ENCODE measurements around the gene GPN1. TPM values are rescaled to one million over a fixed set of nuclear protein-coding genes. Genes with fewer than 3 reads are reported as not detected.
A peak's percentile ranks its signal among the peaks of the same experiment; 100 is the strongest.

The GPN1 gene
- 10 to 100 TPM; 18.0 to 29.4 (median 23.5) TPM for total RNA-seq
- 10 to 100 TPM; 20.7 to 27.8 (median 24.8) TPM for polyA plus RNA-seq
- long read RNA-seq, donor 1, transcript GPN1-212 (14 exons, 1,832 nt) = major isoform, 22 of 22 reads
- long read RNA-seq, donor 1, partial matches to known transcripts = 0 of 22 reads
- long read RNA-seq, donor 1, other reads (novel, unspliced or antisense) = 0 of 22 reads
- long read RNA-seq, donor 2, transcript GPN1-212 (14 exons, 1,832 nt) = major isoform, 7 of 12 reads
- long read RNA-seq, donor 2, partial matches to known transcripts = 5 of 12 reads
- long read RNA-seq, donor 2, other reads (novel, unspliced or antisense) = 0 of 12 reads

- Histone ChIP-seq H3K9me3 (no peaks in the 10 kb centered on the region), H3K27ac (peak within 1 kb of the TSS; percentile 44 to 88 (median 74)), H3K4me3 (peak within 1 kb of the TSS; percentile 73 to 91 (median 81)), H3K27me3 (replicated peaks in 1 of 7) (no peaks in the 10 kb centered on the region), H3K36me3 (peaks cover 0 to 50% (median 38%) of the 10 kb centered on the region in 6 donors), H3K4me1 (peaks cover 13 to 58% (median 36%) of the 10 kb centered on the region in 6 donors)
- intact Hi-C loops (cut with DNase I; ENCODE audit: low total_unique reads) = no loop called here
- peak; percentile 97 for DNase-seq
- WGBS, 5 donors = 1% methylated on average over 40 to 44 of the region's 44 CpGs
- peak in 1 of 11 experiments; percentile 12 for TF ChIP-seq CTCF (IDR thresholded peaks at IDR 0.05 in 8 of 11, conservative IDR thresholded peaks at IDR 0.05 in 3 of 11)
- peak; percentile 83 to 86 (median 85) for TF ChIP-seq POLR2AphosphoS5 (IDR thresholded peaks at IDR 0.05)
- TF ChIP-seq POLR2A (IDR thresholded peaks at IDR 0.05) = peak in 1 of 3 donors; percentile 27
Measured at GRCh38 chr2:27628767-27629709, at the start of gene GPN1, which contains the start of gene CCDC121. Gene GPN1 (plus strand): TSS chr2:27629050. CDS start chr2:27629059, 9 bp downstream. Gene CCDC121 (minus strand): TSS chr2:27629012. CDS start chr2:27627799, 1,213 bp downstream.

- no peaks in the 10 kb centered on the region for H3K36me3 ChIP-seq
- TF ChIP-seq CTCF (IDR thresholded peaks at IDR 0.05 in 8 of 11, conservative IDR thresholded peaks at IDR 0.05 in 3 of 11) = no peak
- no peak for TF ChIP-seq POLR2AphosphoS5 (IDR thresholded peaks at IDR 0.05)
- TF ChIP-seq POLR2A (IDR thresholded peaks at IDR 0.05) = no peak
- H3K27me3 ChIP-seq (replicated peaks in 1 of 7) = no peaks in the 10 kb centered on the region
- peaks cover 7 to 39% (median 29%) of the 10 kb centered on the region in 6 donors for H3K4me1 ChIP-seq
- H3K9me3 ChIP-seq = peaks cover 0 to 42% (median 38%) of the 10 kb centered on the region in 8 donors
- peak overlapping the region in 3 of 8 donors; percentile 81 to 85 (median 83) for H3K27ac ChIP-seq
- H3K4me3 ChIP-seq = no peak overlapping the region
- intact Hi-C loops (cut with DNase I; ENCODE audit: low total_unique reads) = no loop called here
- 96 to 98% (median 97%) methylated on average over 11 to 19 of the region's 19 CpGs for WGBS, 5 donors
- DNase-seq = no peak
Measured at GRCh38 chr2:27581417-27582128, 47.3 kb upstream of the GPN1 start.

DNA sequence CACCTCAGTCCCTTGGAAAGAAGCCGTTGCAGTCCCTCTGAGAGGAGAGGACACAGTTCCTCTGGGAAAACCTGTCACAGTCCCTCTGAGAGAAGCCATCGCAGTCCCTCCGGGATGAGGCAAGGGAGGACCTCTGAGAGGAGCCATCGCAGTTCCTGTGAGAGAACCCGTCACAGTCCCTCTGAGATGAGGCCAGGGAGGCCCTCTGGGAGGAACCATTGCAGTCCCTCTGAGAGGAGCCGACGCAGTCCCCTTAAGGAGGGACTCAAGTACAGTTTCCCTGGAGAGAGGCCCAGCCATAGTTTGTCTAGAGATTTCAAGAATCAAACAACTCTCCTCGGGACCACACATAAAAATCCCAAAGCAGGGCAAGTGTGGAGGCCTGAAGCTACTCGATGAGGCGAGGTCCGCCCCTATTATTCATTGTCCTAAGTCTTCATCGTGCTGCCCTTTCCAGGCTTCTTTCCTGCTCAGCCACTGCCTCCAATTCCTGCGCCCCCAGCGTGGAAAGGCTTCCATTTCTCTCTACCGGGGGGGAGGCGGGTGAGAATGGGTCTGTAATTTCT, 46.6 kb upstream of the GPN1 start:
- Histone ChIP-seq H3K27me3 (replicated peaks in 1 of 7) (no peaks in the 10 kb centered on the region), H3K27ac (peak overlapping the region in 7 of 8 donors; percentile 71 to 85 (median 81)), H3K36me3 (no peaks in the 10 kb centered on the region), H3K4me3 (peak overlapping the region; percentile 58 to 80 (median 74)), H3K9me3 (peaks cover 0 to 36% (median 32%) of the 10 kb centered on the region in 8 donors), H3K4me1 (peaks cover 10 to 46% (median 29%) of the 10 kb centered on the region in 6 donors)
- TF ChIP-seq POLR2AphosphoS5 (IDR thresholded peaks at IDR 0.05) (no peak), POLR2A (IDR thresholded peaks at IDR 0.05) (no peak), CTCF (IDR thresholded peaks at IDR 0.05 in 8 of 11, conservative IDR thresholded peaks at IDR 0.05 in 3 of 11) (no peak)
- 87 to 92% (median 91%) methylated on average over 16 of the region's 16 CpGs for WGBS, 5 donors
- intact Hi-C loops (cut with DNase I; ENCODE audit: low total_unique reads) = no loop called here
- peak; percentile 74 for DNase-seq

Measured in spleen (tissue), 13 donors.